ENCODE results near the gene CNNM1. TPM values are rescaled to one million over a fixed set of nuclear protein-coding genes. Genes with fewer than 3 reads are reported as not detected.

CNNM1 gene
- total RNA-seq, 4 donors from 2014 or later, result not detected

DNA sequence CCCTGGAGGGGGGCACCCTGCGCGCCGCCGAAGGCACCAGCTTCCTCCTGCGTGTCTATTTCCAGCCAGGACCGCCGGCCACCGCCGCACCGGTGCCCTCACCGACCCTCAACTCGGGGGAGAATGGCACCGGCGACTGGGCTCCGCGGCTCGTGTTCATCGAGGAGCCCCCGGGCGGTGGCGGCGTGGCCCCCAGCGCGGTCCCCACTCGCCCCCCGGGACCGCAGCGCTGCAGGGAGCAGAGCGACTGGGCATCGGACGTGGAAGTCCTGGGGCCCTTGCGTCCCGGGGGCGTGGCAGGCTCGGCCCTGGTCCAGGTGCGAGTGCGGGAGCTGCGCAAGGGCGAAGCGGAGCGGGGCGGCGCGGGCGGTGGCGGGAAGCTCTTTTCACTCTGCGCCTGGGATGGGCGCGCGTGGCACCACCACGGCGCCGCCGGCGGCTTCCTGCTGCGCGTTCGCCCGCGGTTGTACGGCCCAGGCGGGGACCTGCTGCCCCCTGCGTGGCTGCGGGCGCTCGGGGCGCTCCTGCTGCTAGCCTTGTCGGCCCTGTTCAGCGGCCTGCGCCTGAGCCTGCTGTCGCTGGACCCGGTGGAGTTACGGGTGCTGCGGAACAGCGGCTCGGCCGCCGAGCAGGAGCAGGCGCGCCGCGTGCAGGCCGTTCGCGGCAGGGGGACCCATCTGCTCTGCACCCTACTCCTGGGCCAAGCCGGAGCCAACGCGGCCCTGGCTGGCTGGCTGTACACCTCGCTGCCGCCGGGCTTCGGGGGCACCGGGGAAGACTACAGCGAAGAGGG, 594 bp downstream of the CNNM1 start:
- H3K36me3 ChIP-seq, result no peaks in the 10 kb centered on the region
- DNase-seq (no peak), ATAC-seq (no peak)
- no peaks in the 10 kb centered on the region for H3K9me3 ChIP-seq
- peaks cover 29 to 64% (median 46%) of the 10 kb centered on the region in 3 donors for H3K27me3 ChIP-seq
- in situ Hi-C loops (cut with MboI; ENCODE audit: low sequenced_read_pairs in 4 of 4), result no loop called here
- no peak overlapping the region for H3K27ac ChIP-seq
- H3K4me3 ChIP-seq, result peak overlapping the region; percentile 42 to 55 (median 46)
- H3K4me1 ChIP-seq, result peaks cover 0 to 9% of the 10 kb centered on the region in 2 donors
- intact Hi-C loops (cut with DNase I; ENCODE audit: low total_unique reads), result no loop called here
- TF ChIP-seq POLR2A (IDR thresholded peaks at IDR 0.05), result no peak
- TF ChIP-seq, protein P1, sequence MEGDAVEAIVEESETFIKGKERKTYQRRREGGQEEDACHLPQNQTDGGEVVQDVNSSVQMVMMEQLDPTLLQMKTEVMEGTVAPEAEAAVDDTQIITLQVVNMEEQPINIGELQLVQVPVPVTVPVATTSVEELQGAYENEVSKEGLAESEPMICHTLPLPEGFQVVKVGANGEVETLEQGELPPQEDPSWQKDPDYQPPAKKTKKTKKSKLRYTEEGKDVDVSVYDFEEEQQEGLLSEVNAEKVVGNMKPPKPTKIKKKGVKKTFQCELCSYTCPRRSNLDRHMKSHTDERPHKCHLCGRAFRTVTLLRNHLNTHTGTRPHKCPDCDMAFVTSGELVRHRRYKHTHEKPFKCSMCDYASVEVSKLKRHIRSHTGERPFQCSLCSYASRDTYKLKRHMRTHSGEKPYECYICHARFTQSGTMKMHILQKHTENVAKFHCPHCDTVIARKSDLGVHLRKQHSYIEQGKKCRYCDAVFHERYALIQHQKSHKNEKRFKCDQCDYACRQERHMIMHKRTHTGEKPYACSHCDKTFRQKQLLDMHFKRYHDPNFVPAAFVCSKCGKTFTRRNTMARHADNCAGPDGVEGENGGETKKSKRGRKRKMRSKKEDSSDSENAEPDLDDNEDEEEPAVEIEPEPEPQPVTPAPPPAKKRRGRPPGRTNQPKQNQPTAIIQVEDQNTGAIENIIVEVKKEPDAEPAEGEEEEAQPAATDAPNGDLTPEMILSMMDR (IDR thresholded peaks at IDR 0.05 in 4 of 5, conservative IDR thresholded peaks at IDR 0.05 in 1 of 5), result no peak

DNA sequence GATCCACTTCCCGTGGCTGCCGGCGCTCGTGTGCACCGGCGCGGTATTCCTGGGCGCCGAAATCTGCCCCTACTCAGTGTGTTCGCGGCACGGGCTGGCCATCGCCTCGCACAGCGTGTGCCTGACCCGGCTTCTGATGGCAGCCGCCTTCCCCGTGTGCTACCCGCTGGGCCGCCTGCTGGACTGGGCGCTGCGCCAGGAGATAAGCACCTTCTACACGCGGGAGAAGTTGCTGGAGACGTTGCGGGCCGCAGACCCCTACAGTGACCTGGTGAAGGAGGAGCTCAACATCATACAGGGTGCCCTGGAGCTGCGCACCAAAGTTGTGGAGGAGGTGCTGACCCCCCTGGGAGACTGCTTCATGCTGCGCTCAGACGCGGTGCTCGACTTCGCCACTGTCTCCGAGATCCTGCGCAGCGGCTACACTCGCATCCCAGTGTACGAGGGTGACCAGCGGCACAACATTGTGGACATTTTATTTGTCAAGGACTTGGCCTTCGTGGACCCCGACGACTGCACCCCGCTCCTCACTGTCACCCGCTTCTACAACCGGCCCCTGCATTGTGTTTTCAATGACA, 1.3 kb downstream of the CNNM1 start:
- DNase-seq, result no peak
- Histone ChIP-seq H3K36me3 (no peaks in the 10 kb centered on the region), H3K4me1 (peaks cover 0 to 9% of the 10 kb centered on the region in 2 donors), H3K27me3 (peaks cover 29 to 64% (median 46%) of the 10 kb centered on the region in 3 donors), H3K9me3 (no peaks in the 10 kb centered on the region), H3K27ac (no peak overlapping the region), H3K4me3 (peak overlapping the region; percentile 42 to 55 (median 46))
- in situ Hi-C loops (cut with MboI; ENCODE audit: low sequenced_read_pairs in 4 of 4), result no loop called here
- intact Hi-C loops (cut with DNase I; ENCODE audit: low total_unique reads), result no loop called here
- no peak for TF ChIP-seq POLR2A (IDR thresholded peaks at IDR 0.05)
- TF ChIP-seq, protein P1 (IDR thresholded peaks at IDR 0.05 in 4 of 5, conservative IDR thresholded peaks at IDR 0.05 in 1 of 5), result no peak
- ATAC-seq, result no peak

DNA sequence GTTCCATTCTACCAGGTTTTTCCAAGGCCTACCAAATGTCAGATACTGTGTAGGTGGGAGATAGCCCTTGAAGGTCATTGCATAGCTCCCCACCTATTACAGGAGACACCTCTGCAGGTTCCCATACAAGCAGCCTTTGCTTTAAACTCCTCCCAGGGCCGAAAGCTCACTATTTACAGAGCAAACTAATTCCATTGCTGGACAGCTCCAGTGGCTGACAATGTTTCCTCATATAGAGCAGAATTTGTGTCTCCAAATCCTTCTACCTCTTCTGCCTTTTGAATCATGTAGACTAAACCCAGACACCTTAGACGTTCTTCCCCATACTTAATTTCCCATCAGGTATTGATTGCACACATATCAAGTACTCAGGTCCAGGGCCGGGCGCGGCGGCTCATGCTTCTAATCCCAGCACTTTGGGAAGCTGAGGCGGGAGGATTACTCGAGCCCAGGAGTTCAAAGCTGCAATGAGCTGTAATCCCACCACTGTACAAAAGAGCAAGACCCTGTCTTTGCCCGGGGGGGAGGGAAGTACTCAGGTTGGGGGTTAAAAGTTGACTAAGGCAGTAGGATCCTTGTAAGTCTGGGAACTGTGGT, 2.1 kb downstream of the CNNM1 start:
- H3K27ac ChIP-seq, result no peak overlapping the region
- no peaks in the 10 kb centered on the region for H3K9me3 ChIP-seq
- ATAC-seq (no peak), DNase-seq (no peak)
- H3K4me3 ChIP-seq, result no peak overlapping the region
- peaks cover 0 to 9% of the 10 kb centered on the region in 2 donors for H3K4me1 ChIP-seq
- in situ Hi-C loops (cut with MboI; ENCODE audit: low sequenced_read_pairs in 4 of 4), result no loop called here
- H3K27me3 ChIP-seq, result peaks cover 29 to 61% (median 46%) of the 10 kb centered on the region in 3 donors
- no peak for TF ChIP-seq POLR2A (IDR thresholded peaks at IDR 0.05)
- TF ChIP-seq, protein P1 (IDR thresholded peaks at IDR 0.05 in 4 of 5, conservative IDR thresholded peaks at IDR 0.05 in 1 of 5), result no peak
- no peaks in the 10 kb centered on the region for H3K36me3 ChIP-seq
- intact Hi-C loops (cut with DNase I; ENCODE audit: low total_unique reads), result no loop called here

DNA sequence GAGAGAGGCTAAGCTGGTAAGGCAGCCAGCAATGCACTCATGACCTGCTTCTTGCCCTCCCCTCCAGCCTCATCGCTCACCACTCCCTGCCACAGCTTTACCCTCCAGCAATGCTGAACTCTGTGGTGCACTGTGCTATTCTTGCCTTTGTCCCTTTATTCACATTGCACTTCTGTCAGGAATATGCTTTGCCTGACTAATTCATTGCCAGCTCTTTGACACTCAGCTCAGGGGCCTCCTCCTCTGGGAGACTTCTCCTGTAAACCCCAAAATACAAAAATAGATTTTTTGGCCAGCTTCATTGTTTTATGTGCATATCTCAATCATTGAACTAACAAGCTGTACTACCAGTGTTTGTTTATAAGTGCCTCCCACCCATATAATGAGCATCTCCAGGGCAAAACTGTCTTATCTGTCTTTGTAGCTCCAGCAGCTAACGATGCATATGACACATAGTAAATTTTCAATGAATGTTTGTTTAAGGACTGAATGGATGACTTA, 8.2 kb downstream of the CNNM1 start:
- H3K27ac ChIP-seq, result no peak overlapping the region
- no peaks in the 10 kb centered on the region for H3K36me3 ChIP-seq
- peaks cover 0 to 10% (median 3%) of the 10 kb centered on the region in 3 donors for H3K27me3 ChIP-seq
- no peak for DNase-seq
- intact Hi-C loops (cut with DNase I; ENCODE audit: low total_unique reads), result no loop called here
- TF ChIP-seq, protein P1 (IDR thresholded peaks at IDR 0.05 in 4 of 5, conservative IDR thresholded peaks at IDR 0.05 in 1 of 5), result no peak
- no peak for TF ChIP-seq POLR2A (IDR thresholded peaks at IDR 0.05)
- in situ Hi-C loops (cut with MboI; ENCODE audit: low sequenced_read_pairs in 4 of 4), result no loop called here
- no peak overlapping the region for H3K4me3 ChIP-seq
- no peak for ATAC-seq
- H3K9me3 ChIP-seq, result no peaks in the 10 kb centered on the region
- H3K4me1 ChIP-seq, result no peaks in the 10 kb centered on the region

All from gastrocnemius medialis (tissue), 4 donors.